Stimulated activated naive CD8-positive, alpha-beta T cell treated with anti-CD3 and anti-CD28 coated beads, Interleukin-15, amount 100 ng/mL, for 72 hours (primary cell): ENCODE results near the gene OTOP2.

Experiments
- ATAC-seq: fragments of 150-1000 bp; cut with Tn5 transposase; 2 replicates; pipeline ENCODE4 v1.10.0; 2021; ENCODE audit warnings: mild to moderate bottlenecking, moderate library complexity
- DNase-seq, 2 donors: peaks; one replicate each; pipeline ENCODE4 v3.0.0; 2021 to 2022
- H3K27ac Mint-ChIP-seq, 2 donors: one replicate each; pipeline ENCODE4 v1.8.0; 2022; ENCODE audit warnings: mild to moderate bottlenecking in 2 of 2, mixed read lengths in 2 of 2, moderate library complexity in 2 of 2
- H3K27me3 Mint-ChIP-seq: one replicate; pipeline ENCODE4 v1.8.0; 2022; ENCODE audit warnings: mixed read lengths
- H3K4me1 Mint-ChIP-seq: one replicate; pipeline ENCODE4 v1.8.0; 2022; ENCODE audit warnings: mild to moderate bottlenecking, mixed read lengths
- H3K4me3 Mint-ChIP-seq, 2 donors: one replicate each; pipeline ENCODE4 v1.8.0; 2022; ENCODE audit warnings: mild to moderate bottlenecking in 2 of 2, mixed read lengths in 2 of 2, moderate library complexity in 1 of 2
- H3K9me3 Mint-ChIP-seq, 2 donors: one replicate each; pipeline ENCODE4 v1.8.0; 2022; ENCODE audit warnings: mixed read lengths in 2 of 2

OTOP2 gene

DNA sequence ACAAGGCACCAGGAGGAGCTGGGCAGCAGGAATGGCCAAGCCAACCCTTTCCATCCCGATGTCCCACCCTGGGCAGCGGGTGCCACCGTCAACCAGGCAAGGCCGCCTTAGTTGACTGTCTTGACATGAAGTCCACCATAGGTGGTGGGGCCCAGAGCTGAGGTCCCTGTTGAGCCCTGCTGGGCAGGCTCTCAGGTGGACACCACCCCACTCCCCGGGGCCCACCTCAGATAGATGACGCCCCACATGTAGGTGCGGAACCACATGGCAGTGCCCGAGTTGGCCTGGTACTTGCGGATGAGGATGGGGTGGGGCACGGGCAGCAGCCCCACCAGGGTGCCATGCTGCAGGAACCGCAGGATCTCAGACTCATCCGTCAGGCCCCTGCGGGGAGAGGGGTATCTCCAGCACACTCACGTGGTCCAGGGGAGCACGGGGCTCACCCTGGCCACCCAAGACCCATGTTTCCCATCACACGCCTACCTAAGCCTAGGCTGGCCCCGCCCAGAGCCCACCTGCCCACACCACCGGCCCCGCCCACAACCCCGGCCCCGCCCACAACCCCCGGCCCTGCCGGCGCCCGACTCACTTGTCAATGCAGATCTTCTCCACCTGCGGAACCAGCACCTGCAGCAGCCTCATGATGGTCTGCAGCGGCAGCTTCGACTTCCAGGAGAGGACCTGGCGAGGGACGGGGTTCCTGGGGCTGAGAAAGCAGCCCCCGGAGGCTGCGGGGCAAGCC, 27.8 kb downstream of the OTOP2 start:
- ATAC-seq (no peak), DNase-seq (no peak)
- Mint-ChIP-seq H3K27ac (no peak overlapping the region), H3K4me3 (no peak overlapping the region), H3K4me1 (no peaks in the 10 kb centered on the region), H3K27me3 (no peaks in the 10 kb centered on the region), H3K9me3 (no peaks in the 10 kb centered on the region)

DNA sequence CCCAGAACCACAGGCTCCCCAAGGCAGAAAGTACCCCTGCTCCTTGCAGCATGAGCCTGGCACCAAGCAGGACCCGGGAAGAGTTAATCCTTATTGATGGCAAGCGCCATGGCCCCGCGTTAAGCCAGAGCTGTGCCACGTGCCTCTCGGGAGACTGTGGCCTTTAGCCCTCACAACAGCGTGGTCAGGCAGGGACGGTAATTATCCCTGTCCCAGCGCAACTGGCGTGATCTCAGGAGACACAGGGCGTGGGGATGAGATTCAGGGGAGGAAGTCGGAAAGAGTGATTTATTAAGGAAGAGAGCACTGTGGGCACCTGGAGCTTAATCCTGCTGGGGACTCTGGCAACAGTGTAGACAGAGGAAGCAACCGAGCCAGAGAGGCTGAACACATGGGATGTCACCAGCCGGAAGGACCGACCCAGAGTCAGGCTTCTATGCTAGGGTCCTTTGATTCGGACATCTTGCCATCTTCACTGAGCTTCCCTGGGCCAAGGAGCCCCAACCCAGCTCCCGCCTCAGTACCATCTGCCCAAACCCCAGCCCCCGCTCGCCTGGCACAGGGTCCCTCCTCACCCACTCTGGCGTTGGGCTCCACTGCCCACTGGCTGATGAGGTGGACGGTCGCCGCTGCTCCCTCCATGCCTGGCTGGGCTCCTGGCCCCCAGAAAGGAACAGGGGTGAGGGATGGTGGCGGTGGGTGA, 28.5 kb downstream of the OTOP2 start:
- Mint-ChIP-seq H3K4me1 (no peaks in the 10 kb centered on the region), H3K27ac (no peak overlapping the region)

DNA sequence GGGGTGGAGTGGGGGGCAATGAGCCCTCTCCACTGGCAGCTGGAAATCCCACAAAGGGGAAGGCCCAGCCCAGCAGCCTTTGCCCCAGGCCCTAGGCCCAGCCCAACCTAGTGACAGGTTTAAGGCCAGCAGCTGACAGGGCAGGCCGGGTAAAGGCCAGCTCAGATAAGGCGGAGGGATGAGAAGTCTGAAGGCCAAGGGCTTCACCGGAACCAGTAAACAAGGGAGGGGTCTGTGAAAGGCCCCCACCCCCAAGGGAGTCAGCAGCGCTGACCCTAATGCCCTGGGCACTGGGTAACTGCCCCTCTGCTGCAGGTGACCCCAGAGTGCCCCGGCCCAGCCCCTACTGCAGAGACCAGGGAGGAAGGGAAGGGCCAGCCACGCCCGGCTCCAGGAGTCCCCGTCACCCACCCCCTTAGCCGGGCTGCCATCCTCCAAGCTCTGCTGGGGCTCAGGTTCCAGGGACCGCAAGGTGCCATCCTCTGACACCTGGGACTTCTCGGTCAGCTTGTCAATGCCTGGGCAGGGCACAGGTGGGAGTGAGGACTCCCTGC, 29.1 kb downstream of the OTOP2 start:
- H3K27ac Mint-ChIP-seq: no peak overlapping the region
- peaks cover 4% of the 10 kb centered on the region for H3K27me3 Mint-ChIP-seq
- DNase-seq: no peak
- peaks cover 3% of the 10 kb centered on the region for H3K4me1 Mint-ChIP-seq
- no peak overlapping the region for H3K4me3 Mint-ChIP-seq
- no peak for ATAC-seq
- no peaks in the 10 kb centered on the region for H3K9me3 Mint-ChIP-seq

More for the DNA sequence above, 28.5 kb downstream of the OTOP2 start:
- DNase-seq (no peak), ATAC-seq (no peak)
- H3K27me3 Mint-ChIP-seq: no peaks in the 10 kb centered on the region
- no peak overlapping the region for H3K4me3 Mint-ChIP-seq
- no peaks in the 10 kb centered on the region for H3K9me3 Mint-ChIP-seq

DNA sequence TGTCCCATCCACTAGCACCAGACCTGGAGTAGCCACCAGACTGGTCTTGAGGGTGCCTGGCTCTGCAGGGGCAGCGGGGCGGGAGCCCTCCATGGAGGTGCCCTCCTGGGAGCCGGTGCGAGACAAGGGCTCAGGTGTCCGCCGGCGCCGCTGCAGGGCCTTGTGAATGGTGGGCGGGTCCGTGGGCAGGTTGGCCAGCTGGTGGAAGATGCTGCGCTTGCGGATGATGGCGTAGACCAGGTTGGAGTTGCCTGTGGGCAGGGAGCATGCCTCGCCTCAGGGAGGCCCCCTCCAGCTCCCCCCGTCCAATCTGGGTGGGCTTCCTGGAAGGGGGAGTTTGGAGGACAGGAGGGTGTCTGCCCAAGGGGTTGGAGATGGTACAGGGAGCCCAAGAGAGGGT, 30.0 kb downstream of the OTOP2 start:
- no peak for DNase-seq
- Mint-ChIP-seq H3K4me1 (peaks cover 4% of the 10 kb centered on the region), H3K27ac (no peak overlapping the region), H3K27me3 (peaks cover 6% of the 10 kb centered on the region), H3K4me3 (no peak overlapping the region), H3K9me3 (no peaks in the 10 kb centered on the region)
- no peak for ATAC-seq

DNA sequence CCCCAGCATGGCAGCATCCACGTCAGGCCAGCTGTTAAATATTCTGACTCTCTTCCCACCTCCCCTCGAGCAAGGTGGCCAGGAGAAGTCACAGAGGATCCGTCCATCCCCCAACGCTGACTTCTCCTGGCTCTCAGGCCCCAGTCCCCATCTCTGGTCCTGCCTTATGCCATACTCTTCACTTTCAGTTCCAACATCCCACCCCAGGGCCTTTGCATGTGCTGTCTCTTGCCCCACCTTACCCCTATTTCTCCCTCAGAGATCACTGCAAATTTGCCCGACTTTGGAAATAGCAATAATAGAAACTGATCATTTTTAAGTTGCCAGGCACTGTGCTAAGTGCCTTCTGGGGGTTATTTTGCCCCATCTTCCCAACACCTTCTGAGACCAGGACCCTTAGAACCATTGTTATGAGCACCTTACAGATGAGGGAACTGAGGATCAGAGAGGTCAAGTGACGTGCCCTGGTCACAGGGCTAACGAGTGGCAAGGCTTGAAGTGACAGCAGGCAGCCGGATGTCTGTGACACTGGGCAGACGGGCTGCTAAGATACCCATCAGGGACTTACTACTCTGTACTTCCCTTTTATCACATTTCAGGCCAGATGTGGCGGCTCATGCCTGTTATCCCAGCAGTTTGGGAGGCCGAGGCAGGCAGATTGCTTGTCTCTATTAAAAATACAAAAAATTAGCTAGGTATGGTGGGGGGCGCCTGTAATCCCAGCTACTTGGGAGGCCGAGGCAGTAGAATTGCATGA, 30.8 kb downstream of the OTOP2 start:
- ATAC-seq (no peak), DNase-seq (no peak)
- H3K9me3 Mint-ChIP-seq: no peaks in the 10 kb centered on the region
- peaks cover 4% of the 10 kb centered on the region for H3K4me1 Mint-ChIP-seq
- no peak overlapping the region for H3K4me3 Mint-ChIP-seq
- peak overlapping the region in 1 of 2 donors; percentile 58 for H3K27ac Mint-ChIP-seq
- H3K27me3 Mint-ChIP-seq: peaks cover 6% of the 10 kb centered on the region

DNA sequence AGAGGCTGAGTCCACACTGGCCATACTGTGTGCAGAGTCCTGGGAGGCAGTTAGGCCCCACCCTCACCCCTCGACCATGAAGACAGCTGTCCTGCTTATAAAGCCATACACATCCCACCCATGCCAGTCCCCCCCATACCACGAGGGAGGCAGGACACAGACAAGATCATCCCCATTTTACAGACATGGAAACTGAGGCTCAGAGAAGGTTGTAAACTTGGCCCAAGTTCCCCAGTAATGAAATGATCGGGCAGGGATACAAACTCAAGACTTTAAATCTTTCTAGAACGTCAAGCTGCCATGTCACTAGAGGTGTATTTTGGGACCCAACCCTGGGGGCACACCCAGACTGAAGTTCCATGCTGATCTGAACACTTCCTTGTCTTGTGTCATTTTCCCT, 32.0 kb downstream of the OTOP2 start:
- H3K27me3 Mint-ChIP-seq: peaks cover 6% of the 10 kb centered on the region

DNA sequence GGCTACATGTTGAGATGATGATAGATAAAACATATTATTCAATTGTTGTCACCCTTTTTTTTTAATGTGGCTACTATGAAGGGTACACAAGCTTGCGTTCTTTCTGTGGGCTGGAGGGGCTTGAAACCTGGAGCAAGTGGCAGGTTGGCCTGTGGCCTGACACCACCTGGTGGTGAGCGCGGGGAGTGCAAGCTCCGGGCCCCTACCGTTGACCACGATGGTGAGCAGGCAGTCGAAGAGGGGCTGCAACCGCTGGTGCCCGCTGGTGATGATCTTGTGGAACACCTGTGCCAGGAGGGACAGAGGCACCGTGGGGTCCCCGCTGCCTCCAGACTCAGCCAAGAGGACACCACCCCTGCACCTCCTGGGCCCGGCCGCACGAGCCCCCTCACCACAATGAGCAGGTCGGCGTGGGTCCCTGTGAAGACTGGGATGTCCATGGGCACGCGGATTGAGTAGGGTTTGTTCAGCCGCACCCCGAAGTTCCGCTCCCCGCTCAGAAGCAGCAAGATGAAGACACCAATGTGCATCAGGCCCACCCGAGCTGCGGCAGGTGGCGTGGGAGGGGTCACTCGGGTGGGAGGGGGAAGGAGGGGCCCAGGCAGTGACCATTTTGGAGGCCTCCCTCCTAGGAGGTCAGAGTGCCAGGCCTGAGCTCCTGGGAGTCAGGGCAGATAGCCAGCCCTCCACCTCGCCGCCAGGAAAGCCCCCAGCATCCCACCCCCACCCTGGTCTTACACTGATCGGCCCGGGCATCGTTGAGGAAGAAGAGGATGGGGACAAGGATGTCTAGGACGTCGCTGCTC, 34.1 kb downstream of the OTOP2 start:
- ATAC-seq (peak; percentile 53), DNase-seq (peak; percentile 80 to 84)
- Mint-ChIP-seq H3K27me3 (peaks cover 6% of the 10 kb centered on the region), H3K9me3 (no peaks in the 10 kb centered on the region), H3K27ac (no peak overlapping the region), H3K4me1 (peaks cover 15% of the 10 kb centered on the region), H3K4me3 (no peak overlapping the region)

More for the DNA sequence above, 32.0 kb downstream of the OTOP2 start:
- peaks cover 10% of the 10 kb centered on the region for H3K4me1 Mint-ChIP-seq
- no peak overlapping the region for H3K27ac Mint-ChIP-seq
- ATAC-seq (no peak), DNase-seq (no peak)
- no peaks in the 10 kb centered on the region for H3K9me3 Mint-ChIP-seq
- no peak overlapping the region for H3K4me3 Mint-ChIP-seq

DNA sequence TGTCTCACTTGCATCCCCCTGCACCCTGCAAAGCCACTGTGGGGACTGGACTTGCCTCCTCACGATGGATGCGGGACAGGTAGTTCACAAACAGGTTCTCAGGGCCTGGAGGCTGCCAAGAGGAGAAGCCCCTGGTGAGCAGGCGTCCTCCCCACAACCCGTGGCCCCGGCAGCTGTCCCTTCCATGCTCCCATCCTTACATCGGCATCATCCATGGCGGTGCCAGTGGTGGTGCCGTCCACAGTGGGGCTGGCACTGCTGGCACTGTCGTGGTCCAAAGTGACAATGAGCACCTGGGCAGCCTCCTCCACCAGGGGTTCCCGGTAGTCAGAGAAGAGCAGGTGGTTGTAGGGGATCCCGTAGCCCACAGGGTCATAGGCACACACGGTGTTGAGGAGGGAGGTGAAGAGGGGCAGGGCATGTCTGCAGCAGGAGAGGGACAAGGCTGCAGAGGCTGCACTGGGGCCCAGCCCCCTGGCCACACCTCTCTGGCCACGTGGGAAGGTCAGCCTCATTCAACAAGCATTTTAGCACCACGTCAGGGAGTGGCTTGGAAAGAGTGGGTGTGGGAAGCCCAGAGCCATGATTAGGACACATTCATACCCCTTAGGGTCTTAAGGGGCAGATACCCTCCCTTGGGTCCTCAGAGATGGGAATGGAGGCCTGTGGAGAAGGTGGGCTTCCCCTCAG, 35.9 kb downstream of the OTOP2 start:
- Mint-ChIP-seq H3K4me1 (peaks cover 15% of the 10 kb centered on the region), H3K27ac (no peak overlapping the region), H3K9me3 (no peaks in the 10 kb centered on the region), H3K27me3 (peaks cover 6% of the 10 kb centered on the region), H3K4me3 (no peak overlapping the region)
- no peak for ATAC-seq
- no peak for DNase-seq

DNA sequence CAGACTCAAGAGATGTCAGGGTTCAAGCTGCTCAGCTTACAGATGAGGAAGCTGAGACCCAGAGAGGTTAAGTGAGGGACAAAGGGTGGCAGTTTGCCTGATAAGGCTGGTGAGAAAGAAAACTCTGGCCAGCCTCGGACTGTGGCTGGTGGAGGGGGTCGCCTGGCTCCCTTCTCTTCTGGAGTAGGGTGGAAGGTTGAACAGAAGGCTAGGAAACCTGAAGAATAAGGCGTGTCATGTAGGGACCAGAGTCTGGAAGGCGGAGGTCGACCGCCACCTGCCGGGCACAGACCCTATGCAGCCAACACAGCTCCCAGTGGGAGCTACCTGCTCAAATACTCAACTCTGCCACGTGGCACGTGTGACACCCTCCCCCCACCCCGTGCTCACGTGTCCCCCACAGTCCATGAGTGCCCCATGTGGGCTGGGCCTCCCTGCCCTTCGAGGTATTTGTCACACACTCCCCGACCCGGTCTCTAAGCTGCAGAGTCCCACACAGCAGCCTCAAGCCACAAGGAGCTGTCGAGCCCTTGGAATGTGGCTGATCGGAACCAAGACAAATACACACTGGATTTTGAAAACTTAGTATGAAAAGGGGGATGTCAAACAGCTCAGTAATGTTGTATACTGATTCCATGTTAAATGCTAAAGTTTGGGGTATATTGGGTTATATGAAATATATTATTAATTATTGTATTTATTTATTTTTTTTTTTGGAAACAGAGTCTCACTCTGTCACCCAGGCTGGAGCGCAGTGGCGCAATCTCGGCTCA, 36.7 kb downstream of the OTOP2 start:
- ATAC-seq (peak; percentile 37), DNase-seq (peak; percentile 38 to 39)
- Mint-ChIP-seq H3K4me1 (peaks cover 15% of the 10 kb centered on the region), H3K9me3 (no peaks in the 10 kb centered on the region), H3K4me3 (no peak overlapping the region), H3K27me3 (peaks cover 6% of the 10 kb centered on the region), H3K27ac (no peak overlapping the region)

DNA sequence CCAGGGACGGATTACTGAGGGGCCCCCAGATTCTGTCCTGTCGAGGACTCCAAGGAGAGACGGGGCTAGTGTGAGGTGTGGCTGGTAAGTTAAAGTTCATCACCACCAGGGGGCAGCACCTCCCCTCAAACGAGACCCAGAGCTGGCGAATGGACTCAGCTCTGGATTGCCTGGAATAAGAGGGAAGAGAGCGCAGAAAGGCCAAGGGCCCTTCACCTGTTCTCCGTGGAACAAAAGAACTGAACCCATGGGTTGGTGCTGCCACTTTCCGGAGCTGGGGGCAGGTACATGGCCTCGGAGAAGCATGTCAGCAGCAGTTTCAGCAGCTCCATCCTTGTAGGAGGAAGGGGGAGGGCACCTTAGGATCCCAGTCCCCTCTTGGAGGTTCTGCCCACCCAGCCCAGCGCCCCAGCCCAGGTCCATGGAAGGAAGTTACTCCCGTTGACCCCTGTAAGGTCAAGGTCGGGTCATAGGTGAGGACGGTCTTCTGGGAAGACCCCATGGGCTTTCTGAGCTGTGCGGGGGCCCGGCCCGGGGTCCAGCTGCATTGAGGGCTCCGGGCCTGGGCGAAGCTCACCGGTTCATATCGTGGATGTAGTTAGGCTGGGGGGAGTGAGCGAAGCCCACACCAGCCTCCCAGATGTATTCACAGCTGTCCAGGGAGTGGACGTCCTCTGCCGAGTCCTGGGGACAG, 37.7 kb downstream of the OTOP2 start:
- Mint-ChIP-seq H3K27ac (no peak overlapping the region), H3K4me3 (no peak overlapping the region), H3K4me1 (peaks cover 15% of the 10 kb centered on the region), H3K27me3 (peaks cover 6% of the 10 kb centered on the region), H3K9me3 (no peaks in the 10 kb centered on the region)
- ATAC-seq: peak; percentile 78
- DNase-seq: peak; percentile 77 to 80

DNA sequence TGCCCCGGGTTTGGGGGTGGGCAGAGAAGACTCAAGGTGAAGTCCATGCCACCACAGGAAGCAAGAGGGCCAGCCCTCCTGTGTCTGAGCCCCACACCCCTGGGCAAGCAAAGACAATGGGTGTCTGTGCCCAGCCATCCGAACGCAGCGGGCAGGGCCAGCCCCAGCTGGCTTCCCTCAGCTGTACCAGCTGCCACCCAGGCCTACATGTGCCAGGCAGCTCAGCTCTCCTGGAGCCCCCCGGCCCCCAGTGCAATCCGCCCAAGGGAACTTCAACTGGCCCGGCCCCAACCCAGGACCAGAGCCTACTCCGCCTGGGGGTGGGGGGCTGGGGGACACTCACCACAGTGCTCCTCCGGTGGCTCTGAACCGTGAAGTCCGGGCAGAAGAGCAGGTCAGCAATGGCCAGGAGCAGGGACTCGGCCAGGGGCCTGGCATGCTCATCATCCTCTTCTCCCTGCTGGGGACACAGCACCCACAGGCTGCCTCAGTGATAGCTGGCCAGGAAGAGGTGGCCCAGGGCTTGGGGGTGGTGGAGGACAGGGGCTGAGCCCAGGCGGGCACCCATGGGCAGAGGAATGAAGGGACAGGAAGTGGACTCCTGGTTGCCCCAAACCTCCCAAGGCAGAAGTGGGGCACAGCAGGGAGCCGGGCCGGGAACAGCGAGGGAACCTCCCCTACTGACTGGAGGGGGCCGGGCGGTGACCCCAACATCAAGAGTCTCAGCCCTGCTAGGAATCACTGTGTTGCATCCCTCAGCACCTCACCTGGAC, 38.7 kb downstream of the OTOP2 start:
- Mint-ChIP-seq H3K4me3 (no peak overlapping the region), H3K27me3 (peaks cover 5% of the 10 kb centered on the region), H3K4me1 (peaks cover 15% of the 10 kb centered on the region), H3K9me3 (no peaks in the 10 kb centered on the region), H3K27ac (no peak overlapping the region)
- DNase-seq (no peak), ATAC-seq (no peak)

DNA sequence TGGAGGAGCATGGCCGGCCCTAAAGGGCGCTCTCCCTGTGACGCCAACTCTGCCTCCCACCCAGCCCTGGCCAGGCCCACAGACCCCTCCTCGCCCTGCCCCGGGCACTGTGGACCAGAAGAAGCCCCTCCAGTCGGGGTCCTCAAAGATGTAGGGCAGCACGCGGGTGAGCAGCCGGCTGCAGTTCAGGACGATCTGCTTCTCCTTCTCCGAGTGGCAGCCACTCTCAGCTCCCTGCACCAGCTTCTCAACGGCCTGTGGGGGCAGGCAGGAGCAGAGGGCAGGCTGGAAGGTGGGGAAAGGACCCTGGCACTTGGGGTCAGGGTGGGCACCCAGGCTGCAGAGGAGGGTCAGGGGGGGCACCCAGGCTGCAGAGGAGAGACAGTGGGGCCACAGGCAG, 39.6 kb downstream of the OTOP2 start:
- ATAC-seq: no peak
- Mint-ChIP-seq H3K9me3 (no peaks in the 10 kb centered on the region), H3K27me3 (no peaks in the 10 kb centered on the region), H3K4me1 (peaks cover 11% of the 10 kb centered on the region), H3K27ac (no peak overlapping the region), H3K4me3 (no peak overlapping the region)
- no peak for DNase-seq

DNA sequence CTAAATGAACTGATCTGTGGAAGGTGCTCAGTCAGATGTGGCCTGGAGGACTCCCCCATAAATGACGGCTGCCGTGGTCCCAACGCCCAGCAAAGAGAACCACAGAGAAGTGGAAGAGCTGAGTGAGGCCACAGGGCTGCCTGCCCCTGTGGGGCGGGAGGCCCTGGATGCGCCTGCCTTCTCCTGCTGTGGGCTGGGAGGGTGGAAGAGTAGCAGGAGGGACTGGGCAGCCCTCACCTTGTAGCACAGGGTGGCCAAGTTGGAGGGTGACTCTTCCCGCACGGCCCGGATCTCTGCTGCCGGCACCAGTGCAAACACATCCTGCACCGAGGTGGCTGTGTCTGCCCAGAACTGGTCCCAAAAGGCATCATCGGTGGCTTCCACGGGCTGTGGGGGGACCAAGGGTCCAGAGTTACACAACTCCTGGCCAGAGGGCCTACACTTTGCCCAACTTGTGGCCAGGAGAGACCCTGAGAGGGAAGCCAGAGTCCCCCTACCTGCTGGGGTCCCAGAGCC, 40.2 kb downstream of the OTOP2 start:
- no peak for ATAC-seq

More for the DNA sequence above, 40.2 kb downstream of the OTOP2 start:
- Mint-ChIP-seq H3K4me1 (peaks cover 11% of the 10 kb centered on the region), H3K27me3 (no peaks in the 10 kb centered on the region), H3K4me3 (no peak overlapping the region), H3K9me3 (no peaks in the 10 kb centered on the region), H3K27ac (no peak overlapping the region)
- no peak for DNase-seq
